Astrocyte of the hippocampus (primary cell): ENCODE data around the gene EMP2.
"Not testable (repeated sequence)": the region's sequence is repeated elsewhere in the genome, so short reads cannot be mapped to it uniquely, and the experiment has no call there.

Source experiments
- DNase-seq: peaks from one replicate; pipeline ENCODE4 v3.0.0; 2011; ENCODE audit warnings: low read depth, low spot score

Gene EMP2

GRCh38 chr16:10521681-10522274 lies 58.6 kb downstream of the EMP2 start:
- DNase-seq = peak; percentile 84

- DNase-seq = no peak
Measured at GRCh38 chr16:10520869-10521578, 59.4 kb downstream of the EMP2 start.

GRCh38 chr16:10519929-10520868 lies 60.2 kb downstream of the EMP2 start:
- DNase-seq = no peak

GRCh38 chr16:10519297-10519696 lies 61.1 kb downstream of the EMP2 start:
- DNase-seq = no peak

- no peak for DNase-seq
Measured at GRCh38 chr16:10518479-10519041, 61.8 kb downstream of the EMP2 start.

GRCh38 chr16:10517868-10518267 lies 62.5 kb downstream of the EMP2 start:
- no peak for DNase-seq

- DNase-seq = peak; percentile 72
Measured at GRCh38 chr16:10514369-10515055, 65.9 kb downstream of the EMP2 start.

- DNase-seq = no peak
Measured at GRCh38 chr16:10511829-10512228, 68.6 kb downstream of the EMP2 start.

GRCh38 chr16:10510279-10510678 lies 70.1 kb downstream of the EMP2 start:
- DNase-seq = no peak

- peak; percentile 87 for DNase-seq
Measured at GRCh38 chr16:10509534-10510025, 70.8 kb downstream of the EMP2 start.

GRCh38 chr16:10505286-10505685 lies 75.1 kb downstream of the EMP2 start:
- DNase-seq = not testable (repeated sequence)

GRCh38 chr16:10504404-10504885 lies 76.0 kb downstream of the EMP2 start:
- DNase-seq = no peak

- no peak for DNase-seq
Measured at GRCh38 chr16:10502776-10503175, 77.6 kb downstream of the EMP2 start.

- DNase-seq = no peak
Measured at GRCh38 chr16:10501016-10501607, 79.3 kb downstream of the EMP2 start.

- no peak for DNase-seq
Measured at GRCh38 chr16:10500582-10500981, 79.8 kb downstream of the EMP2 start.

- DNase-seq = peak; percentile 46
Measured at GRCh38 chr16:10497132-10498101, 83.0 kb downstream of the EMP2 start.

GRCh38 chr16:10495031-10495345 lies 85.4 kb downstream of the EMP2 start:
- DNase-seq = no peak

GRCh38 chr16:10494343-10495030 lies 85.9 kb downstream of the EMP2 start:
- DNase-seq = no peak

GRCh38 chr16:10493276-10493675 lies 87.1 kb downstream of the EMP2 start:
- DNase-seq = no peak
